HG02943 (cell line): ENCODE data around the gene NUDT4B.
A peak's percentile ranks its signal among the peaks of the same experiment; 100 is the strongest.
"Not testable (repeated sequence)": the region's sequence is repeated elsewhere in the genome, so short reads cannot be mapped to it uniquely, and the experiment has no call there.

Experiments
- ATAC-seq: cut with Tn5 transposase; IDR thresholded peaks from one replicate; pipeline ENCODE4 v1.9.1; 2021; ENCODE audit warnings: mild to moderate bottlenecking, low read depth, moderate library complexity; ENCODE audit not compliant: unreplicated experiment

The NUDT4B gene

GRCh38 chr1:148734311-148734662, 14.3 kb upstream of the NUDT4B start:
- ATAC-seq = peak; percentile 31

- ATAC-seq = not testable (repeated sequence)
Observed at GRCh38 chr1:148735538-148735937, 13.0 kb upstream of the NUDT4B start.

- ATAC-seq = not testable (repeated sequence)
Observed at GRCh38 chr1:148738667-148739066, 9.9 kb upstream of the NUDT4B start.

GRCh38 chr1:148743200-148743599, 5.4 kb upstream of the NUDT4B start:
- not testable (repeated sequence) for ATAC-seq

- not testable (repeated sequence) for ATAC-seq
Observed at GRCh38 chr1:148743726-148744720, 4.6 kb upstream of the NUDT4B start.

- ATAC-seq = peak; percentile 87
Observed at GRCh38 chr1:148749335-148749681, 734 bp downstream of the NUDT4B start.

GRCh38 chr1:148756231-148756630, 7.7 kb downstream of the NUDT4B start:
- ATAC-seq = not testable (repeated sequence)

GRCh38 chr1:148757446-148757845, 8.9 kb downstream of the NUDT4B start:
- not testable (repeated sequence) for ATAC-seq

GRCh38 chr1:148758412-148758811, 9.8 kb downstream of the NUDT4B start:
- ATAC-seq = peak; percentile 98

GRCh38 chr1:148758925-148759324, 10.4 kb downstream of the NUDT4B start:
- ATAC-seq = not testable (repeated sequence)

GRCh38 chr1:148759749-148760148, 11.2 kb downstream of the NUDT4B start:
- ATAC-seq = not testable (repeated sequence)

GRCh38 chr1:148760206-148760605, 11.6 kb downstream of the NUDT4B start:
- ATAC-seq = not testable (repeated sequence)

- not testable (repeated sequence) for ATAC-seq
Observed at GRCh38 chr1:148761360-148761759, 12.8 kb downstream of the NUDT4B start.

- ATAC-seq = not testable (repeated sequence)
Observed at GRCh38 chr1:148765238-148766019, 16.9 kb downstream of the NUDT4B start.

GRCh38 chr1:148768541-148768940, 20.0 kb downstream of the NUDT4B start:
- not testable (repeated sequence) for ATAC-seq

- ATAC-seq = not testable (repeated sequence)
Observed at GRCh38 chr1:148769495-148769894, 20.9 kb downstream of the NUDT4B start.

- ATAC-seq = not testable (repeated sequence)
Observed at GRCh38 chr1:148773690-148774089, 25.1 kb downstream of the NUDT4B start.

GRCh38 chr1:148774102-148774501, 25.5 kb downstream of the NUDT4B start:
- not testable (repeated sequence) for ATAC-seq

- ATAC-seq = not testable (repeated sequence)
Observed at GRCh38 chr1:148775263-148775662, 26.7 kb downstream of the NUDT4B start.

- not testable (repeated sequence) for ATAC-seq
Observed at GRCh38 chr1:148777649-148778048, 29.1 kb downstream of the NUDT4B start.

- not testable (repeated sequence) for ATAC-seq
Observed at GRCh38 chr1:148780404-148780803, 31.8 kb downstream of the NUDT4B start.
